ENCODE data around the gene KRTAP4-2. TPM values are rescaled to one million over a fixed set of nuclear protein-coding genes. Genes with fewer than 3 reads are reported as not detected.

The KRTAP4-2 gene
- total and polyA plus RNA-seq, 2 donors (not counting 3 experiments of a cell fraction or from before 2014, with no cell fraction given), result not detected

DNA sequence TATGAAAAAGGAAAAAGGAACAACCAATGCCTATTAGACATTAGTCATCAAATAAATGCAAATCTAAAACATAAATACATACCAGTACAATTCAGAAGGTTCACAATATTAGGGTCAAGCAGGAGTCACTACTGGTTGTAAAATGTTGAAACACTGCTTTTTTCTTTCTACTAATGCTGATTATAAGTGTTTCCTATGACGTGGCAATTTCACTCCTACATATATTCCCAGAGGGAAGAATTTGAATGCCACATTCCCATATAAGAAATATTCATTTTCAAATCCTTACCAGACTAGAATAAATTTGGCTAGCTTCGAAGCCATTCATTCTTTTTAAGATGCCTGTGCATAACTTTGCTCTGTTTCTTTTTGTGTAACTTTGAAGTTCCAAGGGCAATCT is 45.8 kb upstream of the KRTAP4-2 start:
- POLR2A ChIA-PET, result no interaction called here
- H3K4me1 ChIP-seq (ENCODE audit: control insufficient read depth, extremely low read depth, insufficient read depth, low read length), result no peaks in the 10 kb centered on the region
- dilution Hi-C loops (cut with MboI; ENCODE audit: extremely low pct_ligation_motif_present, low sequenced_read_pairs), result no loop called here

GRCh38 chr17:41215681-41216080 is 37.7 kb upstream of the KRTAP4-2 start:
- no peak for TF ChIP-seq POLR2A (IDR thresholded peaks at IDR 0.05; ENCODE audit: low read depth, low read length)
- no peak for TF ChIP-seq EZH2 (IDR thresholded peaks at IDR 0.05; ENCODE audit: borderline replicate concordance, low read depth, low read length, severe bottlenecking)
- TF ChIP-seq, protein P1, sequence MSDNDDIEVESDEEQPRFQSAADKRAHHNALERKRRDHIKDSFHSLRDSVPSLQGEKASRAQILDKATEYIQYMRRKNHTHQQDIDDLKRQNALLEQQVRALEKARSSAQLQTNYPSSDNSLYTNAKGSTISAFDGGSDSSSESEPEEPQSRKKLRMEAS (IDR thresholded peaks at IDR 0.05; ENCODE audit: insufficient read depth, insufficient read length), result no peak
- TF ChIP-seq MYC (IDR thresholded peaks at IDR 0.05; ENCODE audit: low read depth, low read length), result no peak
- TF ChIP-seq JUN (IDR thresholded peaks at IDR 0.05; ENCODE audit: borderline replicate concordance, insufficient read depth, insufficient read length, low read depth), result no peak
- no peak overlapping the region for H3K9ac ChIP-seq (replicated peaks; ENCODE audit: extremely low read depth, insufficient read depth, low read length)
- FAIRE-seq (no peak), DNase-seq (ENCODE audit: low read depth, low spot score) (no peak)
- BruUV-seq (replicated peaks), result no TSS peak
- no peaks in the 10 kb centered on the region for H3K36me3 ChIP-seq (ENCODE audit: control insufficient read depth in 2 of 2, extremely low read depth in 1 of 2, insufficient read depth in 2 of 2, low read length in 2 of 2)
- H3K4me3 ChIP-seq (replicated peaks in 1 of 3; ENCODE audit: insufficient read depth in 1 of 3, low read depth in 1 of 3, low read length in 3 of 3), result no peak overlapping the region
- no peaks in the 10 kb centered on the region for H4K20me1 ChIP-seq (replicated peaks; ENCODE audit: control insufficient read depth, extremely low read depth, insufficient read depth, low read length)
- CTCF ChIA-PET, result no interaction called here
- intact Hi-C loops (cut with micrococcal nuclease), result no loop called here
- no peaks in the 10 kb centered on the region for H3K4me1 ChIP-seq (ENCODE audit: control insufficient read depth, extremely low read depth, insufficient read depth, low read length)
- dilution Hi-C loops (cut with MboI; ENCODE audit: extremely low pct_ligation_motif_present, low sequenced_read_pairs), result no loop called here
- no peaks in the 10 kb centered on the region for H3K9me3 ChIP-seq (replicated peaks; ENCODE audit: control insufficient read depth, insufficient read depth, low read length)
- H2AFZ ChIP-seq (ENCODE audit: low read depth, low read length), result no peak overlapping the region
- H3K4me2 ChIP-seq (ENCODE audit: insufficient read depth, low read length), result no peak overlapping the region
- H3K79me2 ChIP-seq (ENCODE audit: control insufficient read depth, insufficient read depth, low read length), result no peaks in the 10 kb centered on the region
- no peaks in the 10 kb centered on the region for H3K9me1 ChIP-seq (replicated peaks; ENCODE audit: control insufficient read depth, extremely low read depth, insufficient read depth, low read length)
- POLR2A ChIA-PET, result no interaction called here
- no peaks in the 10 kb centered on the region for H3K27me3 ChIP-seq (ENCODE audit: control insufficient read depth in 2 of 2, insufficient read depth in 2 of 2, low read length in 2 of 2)
- no peak overlapping the region for H3K27ac ChIP-seq (ENCODE audit: insufficient read depth, low read depth, low read length)

More for the DNA sequence above, 45.8 kb upstream of the KRTAP4-2 start:
- no peak for TF ChIP-seq MYC (IDR thresholded peaks at IDR 0.05; ENCODE audit: low read depth, low read length)
- TF ChIP-seq EZH2 (IDR thresholded peaks at IDR 0.05; ENCODE audit: borderline replicate concordance, low read depth, low read length, severe bottlenecking), result no peak
- TF ChIP-seq, protein P1 (IDR thresholded peaks at IDR 0.05; ENCODE audit: insufficient read depth, insufficient read length), result no peak
- no peak for TF ChIP-seq GATA2 (IDR thresholded peaks at IDR 0.05; ENCODE audit: insufficient read depth, insufficient read length, low read depth, low read length)
- TF ChIP-seq JUN (IDR thresholded peaks at IDR 0.05; ENCODE audit: borderline replicate concordance, insufficient read depth, insufficient read length, low read depth), result no peak
- no TSS peak for BruUV-seq (replicated peaks)
- FAIRE-seq, result no peak
- Histone ChIP-seq H3K9me3 (replicated peaks; ENCODE audit: control insufficient read depth, insufficient read depth, low read length) (no peaks in the 10 kb centered on the region), H3K4me3 (replicated peaks in 1 of 3; ENCODE audit: insufficient read depth in 1 of 3, low read depth in 1 of 3, low read length in 3 of 3) (no peak overlapping the region), H4K20me1 (replicated peaks; ENCODE audit: control insufficient read depth, extremely low read depth, insufficient read depth, low read length) (no peaks in the 10 kb centered on the region), H3K27me3 (ENCODE audit: control insufficient read depth in 2 of 2, insufficient read depth in 2 of 2, low read length in 2 of 2) (no peaks in the 10 kb centered on the region), H3K9me1 (replicated peaks; ENCODE audit: control insufficient read depth, extremely low read depth, insufficient read depth, low read length) (no peaks in the 10 kb centered on the region), H3K36me3 (ENCODE audit: control insufficient read depth in 2 of 2, extremely low read depth in 1 of 2, insufficient read depth in 2 of 2, low read length in 2 of 2) (no peaks in the 10 kb centered on the region), H3K4me2 (ENCODE audit: insufficient read depth, low read length) (no peak overlapping the region), H3K79me2 (ENCODE audit: control insufficient read depth, insufficient read depth, low read length) (no peaks in the 10 kb centered on the region), H3K9ac (replicated peaks; ENCODE audit: extremely low read depth, insufficient read depth, low read length) (no peak overlapping the region), H2AFZ (ENCODE audit: low read depth, low read length) (no peak overlapping the region), H3K27ac (ENCODE audit: insufficient read depth, low read depth, low read length) (no peak overlapping the region)
- intact Hi-C loops (cut with micrococcal nuclease), result no loop called here
- CTCF ChIA-PET, result no interaction called here
- no peak for DNase-seq (ENCODE audit: low read depth, low spot score)
